GM18858 (cell line): ENCODE data around the gene MCF2L.
"Not testable (repeated sequence)": the region's sequence is repeated elsewhere in the genome, so short reads cannot be mapped to it uniquely, and the experiment has no call there.

Source experiments
- ATAC-seq: cut with Tn5 transposase; IDR thresholded peaks from one replicate; pipeline ENCODE4 v1.9.1; 2021; ENCODE audit not compliant: unreplicated experiment

MCF2L gene

DNA sequence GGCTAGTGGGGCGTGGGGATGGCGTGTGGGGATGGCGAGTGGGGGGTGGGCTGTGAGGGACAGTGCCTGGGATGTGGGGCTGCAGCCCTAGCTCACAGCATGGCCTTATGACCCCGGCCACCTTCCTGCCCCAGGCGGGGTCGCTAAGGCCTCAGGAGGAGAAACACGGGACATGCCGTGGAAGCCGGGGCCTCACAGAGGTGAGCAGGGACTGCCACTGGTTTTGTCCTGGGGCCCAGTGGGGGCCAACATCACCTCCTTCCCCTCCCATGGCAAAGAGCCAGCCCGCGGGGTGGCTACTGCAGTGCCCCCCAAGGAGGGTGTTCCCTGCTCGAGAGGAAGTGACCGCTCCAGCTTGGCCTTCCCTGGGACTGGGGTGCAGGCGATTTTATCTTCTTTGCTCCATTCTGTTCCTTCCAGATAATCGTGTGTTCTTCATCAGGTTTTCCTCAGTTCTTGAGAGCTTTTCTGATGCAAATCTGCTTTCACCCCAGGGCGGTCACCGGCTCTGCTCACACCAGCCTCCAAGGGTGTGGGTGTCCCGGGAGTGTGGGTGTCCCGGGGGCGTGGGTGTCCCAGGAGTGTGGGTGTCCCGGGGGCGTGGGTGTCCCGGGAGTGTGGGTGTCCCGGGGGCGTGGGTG is 137.8 kb downstream of the MCF2L start:
- ATAC-seq: no peak

DNA sequence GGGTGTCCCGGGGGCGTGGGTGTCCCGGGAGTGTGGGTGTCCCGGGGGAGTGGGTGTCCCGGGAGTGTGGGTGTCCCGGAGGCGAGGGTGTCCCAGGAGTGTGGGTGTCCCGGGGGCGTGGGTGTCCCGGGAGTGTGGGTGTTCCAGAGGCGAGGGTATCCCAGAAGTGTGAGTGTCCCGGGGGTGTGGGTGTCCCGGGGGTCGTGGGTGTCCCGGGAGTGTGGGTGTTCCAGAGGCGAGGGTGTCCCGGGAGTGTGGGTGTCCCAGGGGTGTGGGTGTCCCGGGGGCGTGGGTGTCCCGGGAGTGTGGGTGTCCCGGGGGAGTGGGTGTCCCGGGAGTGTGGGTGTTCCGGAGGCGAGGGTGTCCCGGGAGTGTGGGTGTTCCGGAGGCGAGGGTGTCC is 139.5 kb downstream of the MCF2L start:
- ATAC-seq: not testable (repeated sequence)

DNA sequence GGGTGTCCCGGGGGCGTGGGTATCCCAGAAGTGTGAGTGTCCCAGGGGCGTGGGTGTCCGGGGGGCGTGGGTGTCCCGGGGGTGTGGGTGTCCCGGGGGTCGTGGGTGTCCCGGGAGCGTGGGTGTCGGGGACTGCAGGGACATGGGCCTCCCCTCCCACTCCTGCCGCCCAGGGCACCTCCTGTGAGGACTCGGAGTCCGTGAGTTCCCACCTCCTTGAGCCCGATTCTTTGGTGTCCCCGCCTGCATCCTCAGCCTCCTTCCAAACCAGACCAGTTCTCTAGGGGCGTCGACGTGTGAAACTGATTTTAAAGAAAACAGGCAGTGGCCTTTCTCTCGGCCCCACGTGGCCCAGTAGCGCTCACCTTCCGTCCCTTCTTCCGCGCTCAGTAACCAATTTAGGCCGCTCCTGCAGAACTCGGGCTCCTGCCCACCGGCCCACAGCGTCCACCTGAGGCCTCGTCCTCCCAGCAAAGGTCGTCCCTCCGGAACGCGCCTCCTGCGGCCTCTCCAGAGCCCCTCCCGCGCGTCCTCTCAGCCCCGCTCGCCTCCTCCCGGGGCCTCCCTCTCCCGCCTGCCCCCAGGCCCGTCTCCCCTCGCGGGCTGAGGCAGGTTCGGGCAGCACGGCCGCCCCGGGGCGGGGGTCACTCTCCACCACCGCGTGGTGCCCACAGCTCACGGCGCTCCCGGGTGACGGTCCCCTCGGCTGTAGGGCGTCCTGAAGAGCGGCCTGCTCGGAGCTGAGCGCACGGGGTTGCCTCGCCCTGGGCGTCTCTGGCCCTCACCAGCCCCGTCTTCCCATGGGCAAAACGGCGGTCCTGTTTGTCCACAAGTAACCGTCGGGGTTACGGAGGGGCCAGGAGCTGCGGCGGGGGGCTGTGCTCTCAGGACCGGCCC is 140.4 kb downstream of the MCF2L start:
- no peak for ATAC-seq

DNA sequence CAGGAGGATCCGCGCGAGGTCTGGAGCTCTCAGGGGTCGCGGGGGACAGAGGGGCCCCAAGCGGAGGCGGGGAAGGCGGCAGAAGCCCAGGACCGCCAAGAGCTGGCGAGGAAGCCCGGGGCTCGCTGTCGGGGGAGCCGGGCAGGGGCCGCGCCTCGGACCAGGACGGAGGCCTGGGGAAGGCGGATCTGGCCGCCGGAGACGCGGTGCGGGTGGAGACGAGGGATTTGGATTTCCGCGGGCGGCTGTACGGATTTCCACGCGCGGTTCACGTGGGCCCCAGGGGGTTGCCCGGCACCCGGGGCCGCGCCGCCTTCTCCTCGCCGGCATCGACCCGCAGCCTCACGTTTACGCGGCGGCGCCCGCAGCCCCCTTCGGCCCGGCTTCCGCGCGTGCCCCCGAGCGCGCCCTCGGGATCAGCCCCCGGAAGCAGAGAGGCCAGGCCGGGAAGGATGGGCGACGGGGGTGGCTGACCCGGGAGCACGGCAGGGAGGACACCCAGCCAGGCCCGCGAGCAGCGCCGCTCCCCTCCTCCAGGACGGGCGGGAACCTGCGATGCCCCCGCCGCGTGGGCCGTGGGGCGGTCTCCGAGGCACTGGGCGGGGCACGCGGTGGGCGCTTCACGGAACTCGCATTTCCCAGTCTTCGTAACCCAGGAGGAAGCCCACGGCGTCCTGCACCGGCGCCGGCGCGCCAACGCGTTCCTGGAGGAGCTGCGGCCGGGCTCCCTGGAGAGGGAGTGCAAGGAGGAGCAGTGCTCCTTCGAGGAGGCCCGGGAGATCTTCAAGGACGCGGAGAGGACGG is 141.2 kb downstream of the MCF2L start:
- no peak for ATAC-seq

DNA sequence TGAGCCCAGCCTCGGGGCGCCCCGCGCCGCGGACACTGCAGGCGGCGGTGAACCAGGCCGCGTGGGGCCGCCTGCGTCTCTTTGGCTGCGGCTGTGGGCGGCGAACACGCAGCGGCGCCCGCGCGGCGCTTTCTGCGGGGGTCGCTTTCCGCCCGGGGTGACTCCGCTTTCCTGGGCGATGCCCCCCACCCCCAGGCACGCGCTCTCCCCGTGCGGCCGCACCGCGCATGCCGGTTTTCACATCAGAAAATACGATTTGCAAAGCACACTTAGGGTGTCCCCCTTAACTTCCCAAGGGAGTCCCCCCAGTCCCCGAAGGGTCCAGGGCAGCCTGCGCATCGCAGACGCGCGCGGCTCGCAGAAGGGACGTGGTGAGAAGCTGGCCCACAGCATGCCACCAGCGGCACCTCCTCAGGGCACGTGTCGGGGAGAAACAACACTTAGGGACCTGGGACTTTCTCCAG is 141.9 kb downstream of the MCF2L start:
- no peak for ATAC-seq

DNA sequence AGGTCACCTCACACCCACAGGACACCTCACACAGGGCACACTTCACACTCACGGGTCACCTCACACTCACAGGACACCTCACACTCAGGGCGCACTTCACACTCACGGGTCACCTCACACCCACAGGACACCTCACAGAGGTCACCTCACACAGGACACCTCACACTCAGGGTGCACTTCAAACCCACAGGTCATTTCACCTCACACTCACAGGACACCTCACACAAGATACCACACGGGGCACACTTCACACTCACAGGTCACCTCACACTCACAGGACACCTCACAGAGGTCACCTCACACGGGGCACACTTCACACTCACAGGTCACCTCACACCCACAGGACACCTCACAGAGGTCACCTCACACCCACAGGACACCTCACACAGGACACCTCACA is 142.8 kb downstream of the MCF2L start:
- ATAC-seq: not testable (repeated sequence)

DNA sequence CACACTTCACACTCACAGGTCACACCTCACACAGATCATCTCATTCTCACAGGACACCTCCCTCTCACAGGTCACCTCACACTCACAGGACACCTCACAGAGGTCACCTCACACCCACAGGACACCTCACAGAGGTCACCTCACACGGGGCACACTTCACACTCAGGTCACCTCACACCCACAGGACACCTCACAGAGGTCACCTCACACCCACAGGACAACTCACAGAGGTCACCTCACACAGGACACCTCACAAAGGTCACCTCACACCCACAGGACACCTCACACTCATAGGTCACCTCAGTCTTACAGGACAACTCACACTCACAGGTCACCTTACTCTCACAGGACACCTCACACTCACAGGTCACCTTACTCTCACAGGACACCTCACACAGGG is 143.5 kb downstream of the MCF2L start:
- not testable (repeated sequence) for ATAC-seq

DNA sequence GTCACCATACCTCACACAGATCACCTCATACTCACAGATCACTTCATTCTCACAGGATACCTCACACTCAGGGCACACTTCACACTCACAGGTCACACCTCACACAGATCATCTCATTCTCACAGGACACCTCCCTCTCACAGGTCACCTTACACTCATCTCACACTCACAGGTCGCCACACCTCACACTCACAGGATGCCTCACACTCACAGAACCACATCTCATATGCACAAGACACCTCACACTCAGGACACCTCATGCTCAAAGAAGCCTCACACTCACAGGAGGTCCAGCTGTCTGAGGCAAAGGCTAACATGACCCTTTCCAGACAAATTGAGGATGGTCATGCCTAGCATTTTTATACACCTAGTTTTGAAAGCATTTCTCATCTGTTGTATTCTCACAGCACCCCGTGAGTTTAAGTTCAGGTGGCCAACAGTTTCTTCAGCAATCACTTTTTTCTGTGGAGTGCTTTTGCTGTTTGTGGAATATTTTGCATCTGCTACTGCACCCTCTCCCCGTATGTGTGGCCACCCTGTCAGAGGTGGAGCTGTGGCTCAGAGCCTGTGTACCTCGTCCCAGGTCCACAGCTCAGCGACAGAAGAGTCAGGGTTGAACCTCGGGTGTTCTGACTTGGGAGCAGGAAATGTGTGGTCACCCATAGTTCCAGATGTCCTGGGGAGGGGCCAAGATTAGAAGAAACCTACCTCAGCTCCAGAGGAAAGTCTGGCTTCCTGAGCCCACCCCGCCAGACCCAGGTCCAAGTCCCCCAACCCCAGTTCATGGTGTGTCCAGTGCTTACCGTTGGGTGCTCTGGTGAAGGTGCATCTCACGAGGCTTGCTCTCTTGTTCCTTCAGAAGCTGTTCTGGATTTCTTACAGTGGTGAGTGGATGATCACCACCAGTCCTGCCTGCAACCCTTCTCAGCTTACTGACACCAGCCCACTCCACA is 144.2 kb downstream of the MCF2L start:
- no peak for ATAC-seq

DNA sequence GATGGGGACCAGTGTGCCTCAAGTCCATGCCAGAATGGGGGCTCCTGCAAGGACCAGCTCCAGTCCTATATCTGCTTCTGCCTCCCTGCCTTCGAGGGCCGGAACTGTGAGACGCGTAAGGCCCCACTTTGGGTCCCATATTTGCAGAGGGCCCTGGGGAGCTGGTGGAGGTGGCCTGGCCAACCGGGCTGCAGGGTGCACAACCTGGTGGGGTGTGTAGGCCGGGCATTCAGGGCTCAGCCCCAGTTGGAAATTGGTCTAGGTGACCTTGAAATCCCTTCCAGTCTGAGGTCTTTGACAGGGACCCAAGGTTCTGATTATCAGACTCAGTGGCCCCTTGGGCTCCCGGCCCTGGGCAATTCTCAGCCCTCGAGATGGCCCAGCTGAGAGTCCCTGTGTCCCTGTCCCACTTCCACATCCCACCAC is 144.8 kb downstream of the MCF2L start:
- no peak for ATAC-seq

DNA sequence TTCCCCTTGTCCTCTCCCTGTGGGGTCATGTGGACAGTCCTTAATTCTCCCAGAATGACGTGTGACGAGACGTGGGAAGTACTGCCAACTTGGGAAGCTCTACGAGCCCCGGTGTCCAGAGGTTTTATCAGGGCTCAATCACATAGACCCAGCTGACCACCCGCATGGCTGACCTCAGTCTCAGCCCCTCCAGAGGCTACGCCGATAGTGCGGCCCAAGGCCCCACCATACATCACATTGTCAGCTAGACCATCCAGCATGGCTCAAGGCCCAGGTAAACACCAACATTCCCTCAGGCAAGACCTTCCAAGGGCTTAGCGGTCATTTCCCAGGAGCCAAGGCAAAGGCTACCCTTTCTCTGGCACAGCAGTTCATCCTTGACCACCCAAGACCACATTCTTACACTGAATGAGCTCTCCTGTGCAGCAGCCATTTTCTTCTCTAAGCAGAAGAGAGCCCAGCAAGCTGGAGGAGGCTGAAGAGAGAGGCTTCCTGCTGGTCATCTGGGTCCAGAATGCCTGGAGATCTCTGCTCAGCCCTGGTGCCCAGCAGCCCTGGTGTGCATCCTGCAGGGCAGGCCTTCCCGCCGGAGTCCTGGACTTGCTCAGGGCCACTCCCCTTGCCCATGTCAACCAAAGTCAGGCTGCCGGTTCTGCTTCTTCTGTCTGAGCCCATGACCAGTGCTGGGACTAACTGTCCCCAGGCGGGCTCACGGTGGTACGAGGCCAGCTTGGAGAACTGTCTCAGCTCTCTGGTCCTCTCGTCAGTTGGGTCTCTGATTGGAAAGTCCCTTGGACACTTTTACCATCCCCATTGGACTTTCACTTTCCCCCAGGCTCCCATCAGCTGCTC is 145.7 kb downstream of the MCF2L start:
- ATAC-seq: no peak

DNA sequence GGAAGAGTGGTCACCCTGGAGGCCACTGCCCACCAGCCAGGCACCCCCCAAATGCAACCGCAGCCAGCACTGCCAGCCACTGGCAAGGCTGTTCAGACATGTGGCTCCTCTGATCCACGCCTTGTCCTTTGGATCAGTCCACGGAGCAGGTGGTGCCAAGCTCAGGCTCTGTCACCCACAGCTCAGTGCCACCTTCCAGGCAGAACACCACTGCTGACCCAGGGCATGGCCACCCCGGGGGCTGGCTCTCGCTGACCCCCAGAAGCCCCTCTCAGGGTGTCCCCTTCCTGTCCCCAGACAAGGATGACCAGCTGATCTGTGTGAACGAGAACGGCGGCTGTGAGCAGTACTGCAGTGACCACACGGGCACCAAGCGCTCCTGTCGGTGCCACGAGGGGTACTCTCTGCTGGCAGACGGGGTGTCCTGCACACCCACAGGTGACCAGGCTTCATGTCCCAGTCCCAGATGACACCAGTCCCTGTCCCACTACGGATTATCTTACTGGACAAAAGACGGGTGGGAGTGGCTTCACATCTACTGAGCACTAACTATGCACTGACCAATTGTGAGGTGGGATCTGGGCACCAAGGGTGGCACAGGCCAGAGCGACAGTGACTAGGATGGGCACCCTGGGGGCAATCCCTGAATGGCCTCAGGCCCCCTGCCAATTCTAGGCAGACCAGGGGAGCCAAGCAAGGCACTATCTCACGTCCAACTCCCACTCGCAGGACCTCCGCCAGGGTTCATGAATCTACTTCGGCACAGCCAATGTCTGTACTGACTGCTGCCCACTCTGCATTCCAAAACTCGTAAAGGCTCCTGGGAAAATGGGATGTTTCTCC is 146.6 kb downstream of the MCF2L start:
- ATAC-seq: no peak

DNA sequence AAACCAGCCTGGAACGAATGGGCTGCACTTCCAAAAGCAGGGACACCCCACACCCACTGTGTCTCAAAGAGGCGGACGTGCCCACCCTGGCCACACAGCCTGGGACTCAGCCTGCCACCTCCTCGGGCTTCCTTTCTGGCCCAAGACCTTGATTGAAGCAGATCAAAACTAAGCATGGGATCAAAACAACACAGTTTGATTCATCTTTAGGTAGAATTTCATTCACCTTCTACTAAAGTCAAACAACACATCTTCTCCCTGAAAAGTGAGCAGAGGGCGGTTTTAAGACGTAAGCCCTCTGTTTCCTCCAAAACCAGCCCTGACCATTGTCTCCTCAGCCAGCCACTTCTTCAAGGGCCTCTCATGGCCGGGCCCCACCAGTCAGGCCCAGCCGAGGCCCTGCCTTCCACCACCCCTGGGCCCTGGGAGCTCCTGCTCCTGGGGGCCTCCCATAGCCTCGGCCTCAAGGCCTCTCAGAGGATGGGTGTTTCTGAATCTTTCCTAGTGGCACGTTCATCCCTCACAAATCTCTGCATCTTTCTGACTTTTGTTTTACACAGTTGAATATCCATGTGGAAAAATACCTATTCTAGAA is 147.3 kb downstream of the MCF2L start:
- ATAC-seq: no peak

DNA sequence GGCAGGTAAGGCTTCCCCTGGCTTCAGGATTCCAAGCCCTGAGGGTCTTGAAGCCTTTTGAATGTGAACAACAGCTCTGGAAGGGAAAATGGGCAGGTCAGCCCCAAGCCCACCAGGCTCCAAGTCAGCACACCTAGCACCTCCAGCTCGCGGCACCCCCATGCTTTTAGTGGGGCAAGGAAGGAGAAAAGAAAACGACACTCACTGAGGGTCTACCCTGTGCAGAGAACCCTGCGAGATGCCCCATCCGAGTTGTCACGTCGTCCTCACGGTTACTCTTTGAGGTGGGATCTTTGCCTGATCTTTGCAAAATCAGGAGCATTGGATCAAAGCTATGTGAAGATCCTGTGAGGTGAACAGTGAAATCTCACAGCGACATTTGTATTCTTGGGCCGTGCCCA is 147.9 kb downstream of the MCF2L start:
- no peak for ATAC-seq

DNA sequence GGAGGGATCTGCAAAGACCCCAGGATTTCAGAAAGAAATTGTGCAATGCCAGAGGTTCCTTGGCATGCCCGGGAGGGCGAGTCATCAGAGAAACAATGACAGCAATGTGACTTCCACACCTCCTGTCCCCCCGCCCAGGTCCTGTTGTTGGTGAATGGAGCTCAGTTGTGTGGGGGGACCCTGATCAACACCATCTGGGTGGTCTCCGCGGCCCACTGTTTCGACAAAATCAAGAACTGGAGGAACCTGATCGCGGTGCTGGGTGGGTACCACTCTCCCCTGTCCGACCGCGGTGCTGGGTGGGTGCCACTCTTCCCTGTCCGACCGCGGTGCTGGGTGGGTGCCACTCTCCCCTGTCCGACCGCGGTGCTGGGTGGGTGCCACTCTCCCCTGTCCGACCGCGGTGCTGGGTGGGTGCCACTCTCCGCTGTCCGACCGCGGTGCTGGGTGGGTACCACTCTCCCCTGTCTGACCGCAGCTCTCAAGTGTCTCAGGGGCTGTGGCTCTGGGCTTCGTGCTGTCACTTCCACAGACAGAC is 148.4 kb downstream of the MCF2L start:
- ATAC-seq: no peak

DNA sequence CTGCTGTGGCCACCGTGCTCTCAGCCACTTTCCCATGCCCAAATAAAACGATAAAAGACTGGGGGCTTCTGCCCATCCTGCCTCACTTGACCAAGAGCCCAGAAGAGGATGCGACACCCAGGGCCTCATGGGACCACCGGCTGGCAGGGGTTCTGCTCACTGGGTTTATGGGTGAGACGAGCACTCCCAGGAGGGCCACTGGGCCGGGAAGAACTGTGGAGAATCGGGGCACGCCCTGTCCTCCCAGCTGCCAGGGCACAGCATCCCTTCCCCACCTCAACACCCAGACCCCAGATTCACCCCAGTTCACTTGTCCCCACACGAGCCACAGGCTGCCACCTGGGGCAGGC is 148.9 kb downstream of the MCF2L start:
- no peak for ATAC-seq

DNA sequence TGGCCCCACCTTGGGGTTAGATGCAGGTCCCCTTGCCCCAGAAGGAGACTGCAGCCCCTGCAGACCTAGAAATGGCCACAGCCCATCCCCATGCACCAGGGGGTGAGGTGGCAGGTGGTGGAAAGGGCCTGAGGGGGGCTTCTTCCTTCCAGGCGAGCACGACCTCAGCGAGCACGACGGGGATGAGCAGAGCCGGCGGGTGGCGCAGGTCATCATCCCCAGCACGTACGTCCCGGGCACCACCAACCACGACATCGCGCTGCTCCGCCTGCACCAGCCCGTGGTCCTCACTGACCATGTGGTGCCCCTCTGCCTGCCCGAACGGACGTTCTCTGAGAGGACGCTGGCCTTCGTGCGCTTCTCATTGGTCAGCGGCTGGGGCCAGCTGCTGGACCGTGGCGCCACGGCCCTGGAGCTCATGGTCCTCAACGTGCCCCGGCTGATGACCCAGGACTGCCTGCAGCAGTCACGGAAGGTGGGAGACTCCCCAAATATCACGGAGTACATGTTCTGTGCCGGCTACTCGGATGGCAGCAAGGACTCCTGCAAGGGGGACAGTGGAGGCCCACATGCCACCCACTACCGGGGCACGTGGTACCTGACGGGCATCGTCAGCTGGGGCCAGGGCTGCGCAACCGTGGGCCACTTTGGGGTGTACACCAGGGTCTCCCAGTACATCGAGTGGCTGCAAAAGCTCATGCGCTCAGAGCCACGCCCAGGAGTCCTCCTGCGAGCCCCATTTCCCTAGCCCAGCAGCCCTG is 149.4 kb downstream of the MCF2L start:
- ATAC-seq: no peak

DNA sequence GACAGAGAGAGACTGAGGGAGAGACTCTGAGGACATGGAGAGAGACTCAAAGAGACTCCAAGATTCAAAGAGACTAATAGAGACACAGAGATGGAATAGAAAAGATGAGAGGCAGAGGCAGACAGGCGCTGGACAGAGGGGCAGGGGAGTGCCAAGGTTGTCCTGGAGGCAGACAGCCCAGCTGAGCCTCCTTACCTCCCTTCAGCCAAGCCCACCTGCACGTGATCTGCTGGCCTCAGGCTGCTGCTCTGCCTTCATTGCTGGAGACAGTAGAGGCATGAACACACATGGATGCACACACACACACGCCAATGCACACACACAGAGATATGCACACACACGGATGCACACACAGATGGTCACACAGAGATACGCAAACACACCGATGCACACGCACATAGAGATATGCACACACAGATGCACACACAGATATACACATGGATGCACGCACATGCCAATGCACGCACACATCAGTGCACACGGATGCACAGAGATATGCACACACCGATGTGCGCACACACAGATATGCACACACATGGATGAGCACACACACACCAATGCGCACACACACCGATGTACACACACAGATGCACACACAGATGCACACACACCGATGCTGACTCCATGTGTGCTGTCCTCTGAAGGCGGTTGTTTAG is 150.3 kb downstream of the MCF2L start:
- ATAC-seq: no peak
